ENCODE measurements around the gene PIP4K2C. TPM values are rescaled to one million over a fixed set of nuclear protein-coding genes. Genes with fewer than 3 reads are reported as not detected.

The PIP4K2C gene
- total and polyA plus RNA-seq, 2 of the 4 experiments (the other 2 are of a cell fraction) = 12.5 to 23.1 TPM

GRCh38 chr12:57623811-57624390 is 32.9 kb downstream of the PIP4K2C start:
- Histone ChIP-seq H4K8ac (ENCODE audit: low read depth in 2 of 2, low read length in 2 of 2) (no peak overlapping the region), H3K18ac (ENCODE audit: low read depth, low read length) (no peak overlapping the region), H2BK5ac (ENCODE audit: low read depth, low read length, poor library complexity, severe bottlenecking) (no peak overlapping the region), H2AK5ac (ENCODE audit: low read depth, low read length) (no peak overlapping the region), H3K27me3 (ENCODE audit: control insufficient read depth, insufficient read depth, low read length) (peaks cover 76% of the 10 kb centered on the region), H3K79me1 (ENCODE audit: low read depth in 1 of 2, low read length in 2 of 2) (no peaks in the 10 kb centered on the region), H2BK15ac (ENCODE audit: low read depth, low read length) (no peak overlapping the region), H2AFZ (replicated peaks; ENCODE audit: low read length, poor library complexity) (no peak overlapping the region), H3K36me3 (ENCODE audit: control insufficient read depth, insufficient read depth, low read length) (peaks cover 3% of the 10 kb centered on the region; the same call in 1 of the 2 replicates), H3K9ac (ENCODE audit: low read depth, low read length) (no peak overlapping the region), H4K5ac (ENCODE audit: low read depth, low read length) (no peak overlapping the region), H2AK9ac (replicated peaks; ENCODE audit: low read depth, low read length, poor library complexity) (no peak overlapping the region), H2BK120ac (ENCODE audit: low read depth, low read length) (no peak overlapping the region), H4K91ac (ENCODE audit: insufficient read depth, low read depth, low read length) (no peak overlapping the region), H3K56ac (ENCODE audit: extremely low read depth, insufficient read depth, low read length) (no peak overlapping the region), H4K20me1 (ENCODE audit: insufficient read depth, low read length) (peaks cover 4% of the 10 kb centered on the region; the same call in 1 of the 2 replicates), H3K27ac (ENCODE audit: insufficient read depth, low read length) (no peak overlapping the region), H2BK20ac (ENCODE audit: low read depth, low read length) (no peak overlapping the region), H3K4me1 (ENCODE audit: control insufficient read depth, insufficient read depth, low read length) (no peaks in the 10 kb centered on the region; the same call in 1 of the 2 replicates), H3K9me1 (ENCODE audit: insufficient read depth, low read length) (peaks cover 4% of the 10 kb centered on the region; the same call in 1 of the 2 replicates), H3K23ac (ENCODE audit: low read depth, low read length) (no peak overlapping the region), H3K9me3 (ENCODE audit: control insufficient read depth, insufficient read depth, low read length) (no peaks in the 10 kb centered on the region), H3K14ac (replicated peaks; ENCODE audit: low read depth, low read length) (no peak overlapping the region), H3K4me2 (ENCODE audit: low read depth, low read length) (no peak overlapping the region), H3K4me3 (ENCODE audit: insufficient read depth, low read depth, low read length) (no peak overlapping the region), H3K4ac (ENCODE audit: low read depth, low read length) (no peak overlapping the region)
- intact Hi-C loops (cut with micrococcal nuclease) = loop anchor here (5.0 kb wide), 1 partner anchor 162 kb away; no protein-coding TSS in a partner anchor
- WGBS, 2 experiments (ENCODE audit: extremely low coverage in 2 of 2, insufficient read length in 1 of 2) = 90% methylated on average over 2 of the region's 5 CpGs; no CpG with 5 or more reads in 1 of the 2 experiments
- ChIA-PET CTCF (interaction anchor here (0.5 to 0.6 kb wide), 2 partner anchors 11 to 983 kb away, joined by 4 read pairs; no protein-coding TSS in a partner anchor), POLR2A (ENCODE audit: unreplicated experiment) (no interaction called here)
- in situ Hi-C loops (cut with MboI; ENCODE audit: low sequenced_read_pairs) = loop anchor here (5.0 kb wide), 1 partner anchor 42 kb away; no protein-coding TSS in a partner anchor
- no peak for TF ChIP-seq MAFK (IDR thresholded peaks at IDR 0.05; ENCODE audit: low read depth, low read length)
- no peak for TF ChIP-seq POLR2A (IDR thresholded peaks at IDR 0.05; ENCODE audit: low read depth, low read length)
- no peak for TF ChIP-seq USF2 (IDR thresholded peaks at IDR 0.05; ENCODE audit: low read depth, low read length)
- TF ChIP-seq NFE2L2 (IDR thresholded peaks at IDR 0.05; ENCODE audit: low read depth, low read length) = no peak
- TF ChIP-seq CEBPB (IDR thresholded peaks at IDR 0.05; ENCODE audit: low read depth, low read length) = no peak
- TF ChIP-seq RFX5 (IDR thresholded peaks at IDR 0.05; ENCODE audit: low read depth, low read length) = no peak
- no peak for TF ChIP-seq CHD1 (IDR thresholded peaks at IDR 0.05; ENCODE audit: low read depth, low read length)
- no peak for TF ChIP-seq MAZ (IDR thresholded peaks at IDR 0.05; ENCODE audit: borderline replicate concordance, low read depth, low read length)
- TF ChIP-seq RCOR1 (IDR thresholded peaks at IDR 0.05; ENCODE audit: insufficient replicate concordance, low read length) = no peak
- TF ChIP-seq SMC3 (IDR thresholded peaks at IDR 0.05; ENCODE audit: low read depth, low read length) = no peak
- no peak for TF ChIP-seq CTCF (conservative IDR thresholded peaks at IDR 0.05; ENCODE audit: low read depth, low read length)
- TF ChIP-seq BHLHE40 (IDR thresholded peaks at IDR 0.05; ENCODE audit: low read depth, low read length) = no peak
- no peak for TF ChIP-seq FOS (IDR thresholded peaks at IDR 0.05; ENCODE audit: low read depth, low read length)
- dilution Hi-C loops (cut with HindIII; ENCODE audit: low sequenced_read_pairs, unreplicated experiment) = no loop called here
- DNase-seq = no peak
- no peak for ATAC-seq (ENCODE audit: low read depth)
- no TSS peak for BruUV-seq (replicated peaks)

Measured in IMR-90 (cell line).